HEK293 (cell line): ENCODE results near the gene PIM3.

Source experiments
- BCL11A ChIP-seq: fragments of 450-650 bp; formaldehyde crosslinking; IDR thresholded peaks from 2 replicates; pipeline ENCODE4 v1.5.1; 2016; ENCODE audit warnings: low read depth, missing biosample characterization, missing genetic modification characterization
- CTCF ChIP-seq: fragments of 450-650 bp; formaldehyde crosslinking; IDR thresholded peaks from 2 replicates; pipeline ENCODE4 v1.5.1; 2016; ENCODE audit warnings: missing biosample characterization, missing genetic modification characterization
- KLF10 ChIP-seq: fragments of 450-650 bp; IDR thresholded peaks from 2 replicates; pipeline ENCODE4 v1.5.1; 2018; ENCODE audit warnings: missing biosample characterization, mild to moderate bottlenecking, missing genetic modification characterization
- SP2 ChIP-seq: fragments of 450-650 bp; formaldehyde crosslinking; IDR thresholded peaks from 2 replicates; pipeline ENCODE4 v1.5.1; 2016; ENCODE audit warnings: missing biosample characterization, missing genetic modification characterization
- YY1 ChIP-seq: fragments of 450-650 bp; formaldehyde crosslinking; IDR thresholded peaks from 2 replicates; pipeline ENCODE4 v1.5.1; 2018; ENCODE audit warnings: missing biosample characterization, missing genetic modification characterization
- ZBTB21 ChIP-seq: fragments of 450-650 bp; formaldehyde crosslinking; IDR thresholded peaks from 2 replicates; pipeline ENCODE4 v1.5.1; 2017; ENCODE audit warnings: missing biosample characterization, missing genetic modification characterization
- ZNF24 ChIP-seq: fragments of 450-650 bp; formaldehyde crosslinking; IDR thresholded peaks from 2 replicates; pipeline ENCODE4 v1.5.1; 2016; ENCODE audit warnings: missing biosample characterization, missing genetic modification characterization
- ZNF426 ChIP-seq: fragments of 450-650 bp; formaldehyde crosslinking; IDR thresholded peaks from 2 replicates; pipeline ENCODE4 v1.5.1; 2017; ENCODE audit warnings: missing biosample characterization, missing genetic modification characterization, mild to moderate bottlenecking, inconsistent platforms, moderate library complexity
- ZNF747 ChIP-seq: fragments of 450-650 bp; formaldehyde crosslinking; IDR thresholded peaks from 2 replicates; pipeline ENCODE4 v1.5.1; 2016; ENCODE audit warnings: missing biosample characterization, missing genetic modification characterization
- ZNF785 ChIP-seq: fragments of 450-650 bp; formaldehyde crosslinking; IDR thresholded peaks from 2 replicates; pipeline ENCODE4 v1.5.1; 2016; ENCODE audit warnings: missing biosample characterization, missing genetic modification characterization
- TF ChIP-seq, protein P1 (sequence below): fragments of 450-650 bp; formaldehyde crosslinking; IDR thresholded peaks from 2 replicates; pipeline ENCODE4 v1.5.1; 2016; ENCODE audit warnings: missing biosample characterization, missing genetic modification characterization
- TF ChIP-seq, protein P2 (sequence below): fragments of 450-650 bp; formaldehyde crosslinking; IDR thresholded peaks from 2 replicates; pipeline ENCODE4 v1.5.1; 2016; ENCODE audit warnings: missing biosample characterization, missing genetic modification characterization, borderline replicate concordance

DNA sequence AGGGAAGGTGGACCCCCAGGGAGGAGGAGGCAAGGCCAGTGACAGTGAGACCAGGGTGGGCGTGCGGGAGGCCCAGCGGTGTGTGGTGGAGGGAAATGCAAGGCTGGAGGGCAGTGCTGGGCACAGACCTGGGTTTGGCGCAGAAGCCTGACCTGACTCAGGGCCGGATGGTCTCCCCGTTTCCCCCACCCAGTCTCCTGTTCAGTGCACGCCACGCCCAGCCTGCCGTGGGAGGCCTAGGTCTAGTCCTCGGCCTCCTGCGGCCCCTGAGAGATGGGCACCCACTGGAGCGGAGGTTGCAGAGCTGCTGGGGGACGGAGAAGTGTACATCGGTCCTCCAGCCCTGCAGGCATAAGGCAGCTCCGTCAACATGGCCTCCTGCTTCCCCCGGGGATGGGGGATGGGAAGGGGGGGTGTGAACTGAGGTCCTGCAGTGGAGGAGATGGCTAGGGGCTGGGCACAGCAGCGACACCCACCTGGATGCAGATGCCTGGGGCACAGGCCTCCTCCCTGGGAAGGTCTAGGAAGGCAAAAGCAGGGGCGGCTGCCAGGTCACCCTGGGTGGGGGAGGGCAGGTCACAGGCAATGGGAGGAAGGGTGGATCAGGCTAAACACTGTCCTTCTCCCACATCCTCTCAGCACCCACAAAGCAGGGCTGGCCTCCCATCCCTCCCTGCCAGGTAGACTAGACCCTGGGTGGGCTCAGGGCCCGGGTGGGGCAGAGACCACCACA is 36.1 kb downstream of the PIM3 start:
- TF ChIP-seq ZNF747 (no peak), SP2 (tag by site-specific recombination) (no peak), CTCF (tag by site-specific recombination) (no peak), ZNF24 (no peak), KLF10 (tag by site-specific recombination) (no peak), ZNF785 (no peak), ZNF426 (tag by site-specific recombination) (no peak), YY1 (no peak), BCL11A (tag by site-specific recombination) (no peak), ZBTB21 (no peak)
- TF ChIP-seq, protein P1, sequence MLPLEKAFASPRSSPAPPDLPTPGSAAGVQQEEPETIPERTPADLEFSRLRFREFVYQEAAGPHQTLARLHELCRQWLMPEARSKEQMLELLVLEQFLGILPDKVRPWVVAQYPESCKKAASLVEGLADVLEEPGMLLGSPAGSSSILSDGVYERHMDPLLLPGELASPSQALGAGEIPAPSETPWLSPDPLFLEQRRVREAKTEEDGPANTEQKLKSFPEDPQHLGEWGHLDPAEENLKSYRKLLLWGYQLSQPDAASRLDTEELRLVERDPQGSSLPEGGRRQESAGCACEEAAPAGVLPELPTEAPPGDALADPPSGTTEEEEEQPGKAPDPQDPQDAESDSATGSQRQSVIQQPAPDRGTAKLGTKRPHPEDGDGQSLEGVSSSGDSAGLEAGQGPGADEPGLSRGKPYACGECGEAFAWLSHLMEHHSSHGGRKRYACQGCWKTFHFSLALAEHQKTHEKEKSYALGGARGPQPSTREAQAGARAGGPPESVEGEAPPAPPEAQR (tag by site-specific recombination), result no peak
- TF ChIP-seq, protein P2, sequence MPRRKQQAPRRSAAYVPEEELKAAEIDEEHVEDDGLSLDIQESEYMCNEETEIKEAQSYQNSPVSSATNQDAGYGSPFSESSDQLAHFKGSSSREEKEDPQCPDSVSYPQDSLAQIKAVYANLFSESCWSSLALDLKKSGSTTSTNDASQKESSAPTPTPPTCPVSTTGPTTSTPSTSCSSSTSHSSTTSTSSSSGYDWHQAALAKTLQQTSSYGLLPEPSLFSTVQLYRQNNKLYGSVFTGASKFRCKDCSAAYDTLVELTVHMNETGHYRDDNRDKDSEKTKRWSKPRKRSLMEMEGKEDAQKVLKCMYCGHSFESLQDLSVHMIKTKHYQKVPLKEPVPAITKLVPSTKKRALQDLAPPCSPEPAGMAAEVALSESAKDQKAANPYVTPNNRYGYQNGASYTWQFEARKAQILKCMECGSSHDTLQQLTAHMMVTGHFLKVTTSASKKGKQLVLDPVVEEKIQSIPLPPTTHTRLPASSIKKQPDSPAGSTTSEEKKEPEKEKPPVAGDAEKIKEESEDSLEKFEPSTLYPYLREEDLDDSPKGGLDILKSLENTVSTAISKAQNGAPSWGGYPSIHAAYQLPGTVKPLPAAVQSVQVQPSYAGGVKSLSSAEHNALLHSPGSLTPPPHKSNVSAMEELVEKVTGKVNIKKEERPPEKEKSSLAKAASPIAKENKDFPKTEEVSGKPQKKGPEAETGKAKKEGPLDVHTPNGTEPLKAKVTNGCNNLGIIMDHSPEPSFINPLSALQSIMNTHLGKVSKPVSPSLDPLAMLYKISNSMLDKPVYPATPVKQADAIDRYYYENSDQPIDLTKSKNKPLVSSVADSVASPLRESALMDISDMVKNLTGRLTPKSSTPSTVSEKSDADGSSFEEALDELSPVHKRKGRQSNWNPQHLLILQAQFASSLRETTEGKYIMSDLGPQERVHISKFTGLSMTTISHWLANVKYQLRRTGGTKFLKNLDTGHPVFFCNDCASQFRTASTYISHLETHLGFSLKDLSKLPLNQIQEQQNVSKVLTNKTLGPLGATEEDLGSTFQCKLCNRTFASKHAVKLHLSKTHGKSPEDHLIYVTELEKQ (tag by site-specific recombination), result no peak
